K562 (cell line): Measurements from ENCODE around the gene MRPL38. TPM values are rescaled to one million over a fixed set of nuclear protein-coding genes. Genes with fewer than 3 reads are reported as not detected.
A peak's percentile ranks its signal among the peaks of the same experiment; 100 is the strongest.

Source experiments
- ATAC-seq: fragments of 200-7000 bp; cut with Tn5 transposase; 3 replicates; pipeline ENCODE4 v1.9.1; 2020; ENCODE audit warnings: moderate library complexity
- BruUV-seq: library from RNA; stranded (reverse); fragments of 400-500 nt; replicated peaks from 2 replicates; lab custom pipeline; 2021; lab: Mats Ljungman, UMichigan
- CTCF ChIA-PET: fragments of 300-600 bp; formaldehyde crosslinking; extraction: SDS; loops from one replicate; lab custom pipeline; 2021; ENCODE audit warnings: low intra/inter-chr PET ratio; lab: Yijun Ruan, JAX
- POLR2A ChIA-PET: fragments of 300-600, 350-650 bp; sonication (Branson Sonifier 250); formaldehyde crosslinking; extraction: SDS; loops from one replicate; lab custom pipeline; 2021; ENCODE audit warnings: antibody characterized with exemption, inconsistent platforms; lab: Yijun Ruan, JAX
- DNase-seq, 4 experiments: peaks; one replicate each; pipeline versions ENCODE4 v3.0.0 to v3.0.0-alpha.2; 2011 to 2018; ENCODE audit warnings: low spot score in 3 of 4, mixed read lengths in 3 of 4; ENCODE audit errors: extremely low read depth in 1 of 4
- FAIRE-seq: peaks from 2 replicates; lab custom pipeline; 2011; peaks lifted over from hg19 to GRCh38; lab: Jason Lieb, UNC
- H2AFZ ChIP-seq: 2 replicates; pipeline ENCODE4 v1.6.0; 2011; ENCODE audit warnings: low read depth, low read length, control low read depth, inconsistent platforms
- H3K27ac ChIP-seq: fragments of 200-600 bp; 3 replicates; pipeline ENCODE4 v1.8.0; 2011; ENCODE audit warnings: low read depth, mild to moderate bottlenecking, control low read depth, inconsistent platforms, low read length, moderate library complexity, mixed read lengths; ENCODE audit errors: extremely low read depth
- H3K27me3 ChIP-seq, 2 experiments: fragments of 300-600 bp in 1 of 2; 2 replicates in 1 of 2; 3 replicates in 1 of 2; pipeline versions ENCODE4 v1.6.0 to v1.8.0; 2011; ENCODE audit warnings: inconsistent platforms in 2 of 2, low read length in 2 of 2, mild to moderate bottlenecking in 1 of 2, mixed read lengths in 1 of 2, moderate library complexity in 1 of 2; ENCODE audit not compliant: control insufficient read depth in 2 of 2, insufficient read depth in 2 of 2
- H3K36me3 ChIP-seq: fragments of 300-600 bp; 3 replicates; pipeline ENCODE4 v1.8.0; 2011; ENCODE audit warnings: mild to moderate bottlenecking, low read length, inconsistent platforms; ENCODE audit not compliant: control insufficient read depth, insufficient read depth
- H3K4me1 ChIP-seq, 2 experiments: fragments of 200-600 bp in 1 of 2; replicated peaks in 1 of 2; 2 replicates in 1 of 2; 3 replicates in 1 of 2; pipeline versions ENCODE4 v1.5.1 to v1.8.0; 2011; ENCODE audit warnings: inconsistent platforms in 2 of 2, low read length in 2 of 2, mild to moderate bottlenecking in 1 of 2, mixed read lengths in 1 of 2, moderate library complexity in 1 of 2; ENCODE audit not compliant: control insufficient read depth in 2 of 2, insufficient read depth in 2 of 2
- H3K4me2 ChIP-seq: 2 replicates; pipeline ENCODE4 v1.6.1; 2011; ENCODE audit warnings: low read length, control low read depth, inconsistent platforms, mixed read lengths; ENCODE audit not compliant: insufficient read depth
- H3K4me3 ChIP-seq: fragments of 200-600 bp; sonication (generic), shearing (Covaris generic); 2 replicates; pipeline ENCODE4 v1.5.1; 2016; ENCODE audit warnings: control low read depth, inconsistent platforms
- H3K79me2 ChIP-seq: fragments of 200-600 bp; 3 replicates; pipeline ENCODE4 v1.8.0; 2011; ENCODE audit warnings: low read length, inconsistent platforms; ENCODE audit not compliant: control insufficient read depth, insufficient read depth
- H3K9ac ChIP-seq, 2 experiments: 2 replicates each; pipeline versions ENCODE4 v1.6.0 to v1.6.1; 2011; ENCODE audit warnings: low read depth in 2 of 2, low read length in 2 of 2, control low read depth in 1 of 2, inconsistent platforms in 1 of 2, mild to moderate bottlenecking in 1 of 2, mixed read lengths in 1 of 2; ENCODE audit not compliant: insufficient read depth in 1 of 2
- H3K9me1 ChIP-seq: one replicate; pipeline ENCODE4 v1.6.0; 2011; ENCODE audit warnings: inconsistent platforms, mild to moderate bottlenecking, low read length, moderate library complexity; ENCODE audit not compliant: control insufficient read depth, insufficient read depth
- H3K9me3 ChIP-seq: replicated peaks from 2 replicates; pipeline ENCODE4 v1.5.1; 2011; ENCODE audit warnings: low read depth, low read length, inconsistent platforms; ENCODE audit not compliant: control insufficient read depth, insufficient read depth
- H4K20me1 ChIP-seq: replicated peaks from 2 replicates; pipeline ENCODE4 v1.6.1; 2011; ENCODE audit warnings: low read length, inconsistent platforms, mixed read lengths; ENCODE audit not compliant: control insufficient read depth, insufficient read depth
- CHCHD3 ChIP-seq: fragments of 250-450 bp; sonication (Bioruptor Pico); IDR thresholded peaks from 2 replicates; pipeline ENCODE4 v2.1.2; 2022; ENCODE audit warnings: mild to moderate bottlenecking
- RAD21 ChIP-seq, 2 experiments: fragments of 250-450 bp in 1 of 2; fragments of 450-650 bp in 1 of 2; sonication (Bioruptor Pico) in 1 of 2; formaldehyde crosslinking in 1 of 2; IDR thresholded peaks in 1 of 2; conservative IDR thresholded peaks in 1 of 2; 2 replicates each; pipeline versions ENCODE4 v1.4.0 to v1.8.0; 2020 to 2022; ENCODE audit warnings: mild to moderate bottlenecking in 2 of 2, moderate library complexity in 1 of 2
- RBBP5 ChIP-seq: fragments of 200-600 bp; sonication (generic); IDR thresholded peaks from 2 replicates; pipeline ENCODE4 v1.6.1; 2012; ENCODE audit warnings: borderline replicate concordance, mild to moderate bottlenecking, low read length, control low read depth, inconsistent platforms; ENCODE audit not compliant: insufficient read depth, poor library complexity, severe bottlenecking
- RFX1 ChIP-seq: fragments of 450-650 bp; IDR thresholded peaks from 2 replicates; pipeline ENCODE4 v1.6.1; 2016; ENCODE audit warnings: mild to moderate bottlenecking, moderate library complexity
- SFPQ ChIP-seq: fragments of 200-400 bp; formaldehyde crosslinking; IDR thresholded peaks from 2 replicates; pipeline ENCODE4 v1.6.1; 2017; ENCODE audit warnings: mild to moderate bottlenecking, low read depth, low read length, moderate library complexity
- SPI1 ChIP-seq: IDR thresholded peaks from 2 replicates; pipeline ENCODE4 v1.6.1; 2011; ENCODE audit warnings: low read depth, low read length, control low read depth, borderline replicate concordance
- ZNF766 ChIP-seq: fragments of 200-800 bp; sonication (Bioruptor generic); conservative IDR thresholded peaks from 2 replicates; pipeline ENCODE4 v1.6.1; 2016; ENCODE audit warnings: missing genetic modification characterization, missing compliant biosample characterization
- WGBS: fragments of 100-300 bp; shearing (Covaris generic); methylation state at CpG from one replicate; pipeline ENCODE4 v1.1.6; 2016; ENCODE audit warnings: low coverage, mixed read lengths; ENCODE audit not compliant: insufficient coverage; ENCODE audit errors: missing lambda C conversion rate; 5-methylcytosine and 5-hydroxymethylcytosine counted together
- in situ Hi-C: fragments of 300-500 bp; cut with MboI; formaldehyde crosslinking; loops from 4 replicates; pipeline ENCODE4 v1.15.0; 2018; ENCODE audit warnings: inconsistent platforms, mixed read lengths
- intact Hi-C: fragments of 100-400 bp; cut with micrococcal nuclease; formaldehyde crosslinking; loops from 2 replicates; pipeline ENCODE4 v1.14.2; 2022
- polyA plus RNA-seq, 8 experiments: library from polyadenylated mRNA; depleted of rRNA in 4 of 8; stranded (reverse) in 5 of 8; unstranded in 3 of 8; fragments of >200 nt; fragmentation: Nextera tagmentation in 2 of 8; fragmentation: Illumina TruSeq in 1 of 8; extraction: Ambion mirVana in 2 of 8; extraction: Trizol in 1 of 8; gene quantifications; 2 replicates each; pipeline versions ENCODE4 v1.2.1 to v1.2.3, GENCODE V29; 2011 to 2014; ENCODE audit warnings: inconsistent platforms in 1 of 8, missing spikeins in 1 of 8
- total RNA-seq, 7 experiments: library from RNA; depleted of rRNA in 6 of 7; stranded (reverse); fragments of >200 nt in 6 of 7; fragmentation: Illumina TruSeq in 2 of 7; extraction: Trizol in 2 of 7; gene quantifications; 2 replicates each; pipeline versions ENCODE4 v1.2.1 to v1.2.3, GENCODE V29; 2011 to 2021; ENCODE audit warnings: low replicate concordance in 1 of 7
- TF ChIP-seq, protein P1 (sequence below): sonication (generic); formaldehyde crosslinking; IDR thresholded peaks from 2 replicates; pipeline ENCODE4 v1.8.0; 2022; ENCODE audit warnings: missing genetic modification reagents, mild to moderate bottlenecking, moderate library complexity, borderline replicate concordance

The MRPL38 gene
- total and polyA plus RNA-seq, 9 of the 15 experiments (the other 6 are each of a cell fraction or from before 2014, with no cell fraction given) = 4.5 to 154 (median 48.5) TPM

- DNase-seq (peak in 3 of 4 experiments; percentile 38 to 58 (median 49)), FAIRE-seq (peak; percentile 49), ATAC-seq (peak; percentile 76)
- BruUV-seq = no TSS peak
- 40% methylated on average over 8 of the region's 8 CpGs for WGBS
- peak overlapping the region; percentile 13; a peak in 2 of 4 replicates for H3K9ac ChIP-seq
- no peaks in the 10 kb centered on the region for H3K36me3 ChIP-seq
- ChIA-PET CTCF (no interaction called here), POLR2A (interaction anchor here (0.6 to 1.3 kb wide), 7 partner anchors 8 to 116 kb away, joined by 3 to 9 read pairs (median 3); partner anchors contain the start of gene WBP2)
- peak overlapping the region; percentile 73 for H2AFZ ChIP-seq
- no peaks in the 10 kb centered on the region for H3K27me3 ChIP-seq
- peak overlapping the region; percentile 42; the same call in 1 of the 3 replicates for H3K27ac ChIP-seq
- H4K20me1 ChIP-seq = no peaks in the 10 kb centered on the region
- no peaks in the 10 kb centered on the region for H3K9me1 ChIP-seq
- peak overlapping the region; percentile 29 for H3K4me2 ChIP-seq
- in situ Hi-C loops = no loop called here
- H3K79me2 ChIP-seq = no peaks in the 10 kb centered on the region
- H3K9me3 ChIP-seq = no peaks in the 10 kb centered on the region
- TF ChIP-seq RBBP5 (peak; percentile 46), SFPQ (no peak), RFX1 (peak; percentile 75; the same call in 1 of the 2 replicates), CHCHD3 (CRISPR knock-in tag) (no peak), ZNF766 (peak; percentile 30; the same call in 1 of the 2 replicates), SPI1 (peak; percentile 26; the same call in 1 of the 2 replicates), RAD21 (CRISPR knock-in tag; conservative IDR thresholded peaks at IDR 0.05 in 1 of 2, IDR thresholded peaks at IDR 0.05 in 1 of 2) (peak in 1 of 2 experiments; percentile 27; a peak in 2 of 4 replicates)
- TF ChIP-seq, protein P1, sequence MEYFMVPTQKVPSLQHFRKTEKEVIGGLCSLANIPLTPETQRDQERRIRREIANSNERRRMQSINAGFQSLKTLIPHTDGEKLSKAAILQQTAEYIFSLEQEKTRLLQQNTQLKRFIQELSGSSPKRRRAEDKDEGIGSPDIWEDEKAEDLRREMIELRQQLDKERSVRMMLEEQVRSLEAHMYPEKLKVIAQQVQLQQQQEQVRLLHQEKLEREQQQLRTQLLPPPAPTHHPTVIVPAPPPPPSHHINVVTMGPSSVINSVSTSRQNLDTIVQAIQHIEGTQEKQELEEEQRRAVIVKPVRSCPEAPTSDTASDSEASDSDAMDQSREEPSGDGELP = peak; percentile 40; the same call in 1 of the 2 replicates
- TF ChIP-seq, all 486 proteins: peak for 6
- intact Hi-C loops = no loop called here
- no peak overlapping the region for H3K4me3 ChIP-seq
- H3K4me1 ChIP-seq = peaks cover 22 to 34% of the 10 kb centered on the region in 2 experiments
Measured at GRCh38 chr17:75864448-75864871, 40.2 kb downstream of the MRPL38 start.
